ENCODE data around the gene PHLPP1. TPM values are rescaled to one million over a fixed set of nuclear protein-coding genes. Genes with fewer than 3 reads are reported as not detected.

The PHLPP1 gene
- total and polyA plus RNA-seq, 2 of the 13 experiments (the other 11 are each of a cell fraction or from before 2014, with no cell fraction given): 9.8 to 18.5 TPM

DNA sequence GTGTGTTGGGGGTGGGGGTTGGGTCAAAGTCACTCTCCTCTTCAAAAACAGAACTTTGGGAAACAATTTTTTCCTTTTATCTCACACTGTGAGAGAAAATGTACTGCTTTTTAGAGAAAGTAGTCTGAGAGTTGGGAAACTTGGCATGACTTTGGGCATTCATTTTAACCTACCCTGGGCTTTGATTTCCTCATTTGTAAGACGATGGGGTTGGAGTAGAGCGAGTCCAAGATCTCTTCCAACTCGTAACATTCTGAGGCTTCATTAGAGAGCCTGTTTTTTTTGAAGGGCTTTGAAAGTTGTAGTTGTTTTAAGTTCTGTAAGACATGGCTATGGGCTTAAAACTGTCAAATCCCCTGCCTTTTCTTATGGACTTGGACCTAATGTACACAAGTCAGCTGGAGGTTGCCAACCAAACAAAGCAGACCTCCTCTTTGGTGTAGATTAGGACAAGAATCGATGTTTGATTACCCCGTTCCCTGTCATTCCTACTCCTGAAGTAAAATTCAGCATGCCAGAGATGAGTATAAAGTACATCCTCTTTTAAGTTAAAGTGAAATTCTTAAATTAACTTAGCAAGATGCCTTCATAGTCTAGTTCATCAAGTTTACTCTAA, 8.4 kb downstream of the PHLPP1 start:
- H3K4me3 ChIP-seq (replicated peaks in 1 of 3; ENCODE audit: insufficient read depth in 1 of 3, low read depth in 2 of 3, low read length in 3 of 3): peak overlapping the region; percentile 21 to 56 (median 26); a peak in 5 of 6 replicates
- peak; percentile 59 for FAIRE-seq
- no peaks in the 10 kb centered on the region for H3K27me3 ChIP-seq (ENCODE audit: control insufficient read depth in 1 of 2, insufficient read depth in 2 of 2, low read length in 2 of 2)
- no TSS peak for BruUV-seq (replicated peaks)
- DNase-seq (ENCODE audit: low spot score): peak; percentile 62
- H3K36me3 ChIP-seq (replicated peaks in 1 of 2; ENCODE audit: control insufficient read depth in 1 of 2, insufficient read depth in 2 of 2, low read length in 2 of 2): no peaks in the 10 kb centered on the region; a peak in 1 of 5 replicates
- WGBS (ENCODE audit: low lambda C conversion rate): 0% methylated on average over 5 of the region's 5 CpGs
- H3K27ac ChIP-seq (ENCODE audit: extremely low read length, insufficient read depth, low read length): peak overlapping the region; percentile 74
- H3K9ac ChIP-seq (ENCODE audit: insufficient read depth, low read depth, low read length): peak overlapping the region; percentile 53; the same call in 1 of the 2 replicates
- H3K4me1 ChIP-seq (ENCODE audit: insufficient read depth, low read length): peaks cover 57% of the 10 kb centered on the region
- in situ Hi-C loops (cut with HindIII; ENCODE audit: extremely low pct_ligation_motif_present, low pct_unique_long_range_greater_than_20kb): no loop called here
- H2AFZ ChIP-seq (ENCODE audit: low read length): no peak overlapping the region
- peaks cover 97% of the 10 kb centered on the region for H3K79me2 ChIP-seq (ENCODE audit: insufficient read depth, low read length)
- POLR2A ChIA-PET: interaction anchor here (0.6 to 1.2 kb wide), 3 partner anchors 8 to 18 kb away, joined by 3 to 9 read pairs (median 3); partner anchors contain the start of gene PHLPP1
- ATAC-seq: peak; percentile 88
- CTCF ChIA-PET (ENCODE audit: low intra/inter-chr PET ratio, low total read pairs): no interaction called here
- intact Hi-C loops (cut with micrococcal nuclease; ENCODE audit: unreplicated experiment): loop anchor here (5.0 kb wide), 1 partner anchor 34 kb away; no protein-coding TSS in a partner anchor
- H3K4me2 ChIP-seq (ENCODE audit: low read depth, low read length): peak overlapping the region; percentile 68
- no peaks in the 10 kb centered on the region for H3K9me3 ChIP-seq (ENCODE audit: low read length)
- no peaks in the 10 kb centered on the region; the same call in none of the 2 replicates for H4K20me1 ChIP-seq (ENCODE audit: insufficient read depth, low read length)
- TF ChIP-seq ZNF329 (CRISPR knock-in tag; IDR thresholded peaks at IDR 0.05; ENCODE audit: low read depth) (no peak), MBD4 (IDR thresholded peaks at IDR 0.05; ENCODE audit: borderline replicate concordance, low read length) (0 out of 2 replicates have a peak, but pooled peaks have one; percentile 63), SAP130 (CRISPR knock-in tag; IDR thresholded peaks at IDR 0.05; ENCODE audit: low read depth) (peak; percentile 67), GATA4 (IDR thresholded peaks at IDR 0.05; ENCODE audit: borderline replicate concordance, low read depth) (no peak), KDM6A (CRISPR knock-in tag; IDR thresholded peaks at IDR 0.05; ENCODE audit: low read depth) (0 out of 2 replicates have a peak, but pooled peaks have one; percentile 22), KAT8 (CRISPR knock-in tag; IDR thresholded peaks at IDR 0.05) (0 out of 2 replicates have a peak, but pooled peaks have one; percentile 18), ERF (CRISPR knock-in tag; IDR thresholded peaks at IDR 0.05) (no peak), PTBP1 (IDR thresholded peaks at IDR 0.05; ENCODE audit: low read depth, low read length, poor library complexity, severe bottlenecking) (no peak), ZBTB3 (CRISPR knock-in tag; IDR thresholded peaks at IDR 0.05; ENCODE audit: borderline replicate concordance, low read depth) (no peak), HNF4G (IDR thresholded peaks at IDR 0.05; ENCODE audit: borderline replicate concordance, low read depth, low read length) (peak; percentile 46; the same call in 1 of the 2 replicates), HNF4G (CRISPR knock-in tag; IDR thresholded peaks at IDR 0.05; ENCODE audit: borderline replicate concordance, low read depth) (no peak), BCL6 (CRISPR knock-in tag; IDR thresholded peaks at IDR 0.05) (0 out of 2 replicates have a peak, but pooled peaks have one; percentile 13)
- TF ChIP-seq, protein P1, sequence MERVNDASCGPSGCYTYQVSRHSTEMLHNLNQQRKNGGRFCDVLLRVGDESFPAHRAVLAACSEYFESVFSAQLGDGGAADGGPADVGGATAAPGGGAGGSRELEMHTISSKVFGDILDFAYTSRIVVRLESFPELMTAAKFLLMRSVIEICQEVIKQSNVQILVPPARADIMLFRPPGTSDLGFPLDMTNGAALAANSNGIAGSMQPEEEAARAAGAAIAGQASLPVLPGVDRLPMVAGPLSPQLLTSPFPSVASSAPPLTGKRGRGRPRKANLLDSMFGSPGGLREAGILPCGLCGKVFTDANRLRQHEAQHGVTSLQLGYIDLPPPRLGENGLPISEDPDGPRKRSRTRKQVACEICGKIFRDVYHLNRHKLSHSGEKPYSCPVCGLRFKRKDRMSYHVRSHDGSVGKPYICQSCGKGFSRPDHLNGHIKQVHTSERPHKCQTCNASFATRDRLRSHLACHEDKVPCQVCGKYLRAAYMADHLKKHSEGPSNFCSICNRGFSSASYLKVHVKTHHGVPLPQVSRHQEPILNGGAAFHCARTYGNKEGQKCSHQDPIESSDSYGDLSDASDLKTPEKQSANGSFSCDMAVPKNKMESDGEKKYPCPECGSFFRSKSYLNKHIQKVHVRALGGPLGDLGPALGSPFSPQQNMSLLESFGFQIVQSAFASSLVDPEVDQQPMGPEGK (CRISPR knock-in tag; IDR thresholded peaks at IDR 0.05): no peak
- TF ChIP-seq, protein P2, sequence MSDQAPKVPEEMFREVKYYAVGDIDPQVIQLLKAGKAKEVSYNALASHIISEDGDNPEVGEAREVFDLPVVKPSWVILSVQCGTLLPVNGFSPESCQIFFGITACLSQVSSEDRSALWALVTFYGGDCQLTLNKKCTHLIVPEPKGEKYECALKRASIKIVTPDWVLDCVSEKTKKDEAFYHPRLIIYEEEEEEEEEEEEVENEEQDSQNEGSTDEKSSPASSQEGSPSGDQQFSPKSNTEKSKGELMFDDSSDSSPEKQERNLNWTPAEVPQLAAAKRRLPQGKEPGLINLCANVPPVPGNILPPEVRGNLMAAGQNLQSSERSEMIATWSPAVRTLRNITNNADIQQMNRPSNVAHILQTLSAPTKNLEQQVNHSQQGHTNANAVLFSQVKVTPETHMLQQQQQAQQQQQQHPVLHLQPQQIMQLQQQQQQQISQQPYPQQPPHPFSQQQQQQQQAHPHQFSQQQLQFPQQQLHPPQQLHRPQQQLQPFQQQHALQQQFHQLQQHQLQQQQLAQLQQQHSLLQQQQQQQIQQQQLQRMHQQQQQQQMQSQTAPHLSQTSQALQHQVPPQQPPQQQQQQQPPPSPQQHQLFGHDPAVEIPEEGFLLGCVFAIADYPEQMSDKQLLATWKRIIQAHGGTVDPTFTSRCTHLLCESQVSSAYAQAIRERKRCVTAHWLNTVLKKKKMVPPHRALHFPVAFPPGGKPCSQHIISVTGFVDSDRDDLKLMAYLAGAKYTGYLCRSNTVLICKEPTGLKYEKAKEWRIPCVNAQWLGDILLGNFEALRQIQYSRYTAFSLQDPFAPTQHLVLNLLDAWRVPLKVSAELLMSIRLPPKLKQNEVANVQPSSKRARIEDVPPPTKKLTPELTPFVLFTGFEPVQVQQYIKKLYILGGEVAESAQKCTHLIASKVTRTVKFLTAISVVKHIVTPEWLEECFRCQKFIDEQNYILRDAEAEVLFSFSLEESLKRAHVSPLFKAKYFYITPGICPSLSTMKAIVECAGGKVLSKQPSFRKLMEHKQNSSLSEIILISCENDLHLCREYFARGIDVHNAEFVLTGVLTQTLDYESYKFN (CRISPR knock-in tag; conservative IDR thresholded peaks at IDR 0.05): peak; percentile 37; the same call in 1 of the 2 replicates
- TF ChIP-seq, protein P3, sequence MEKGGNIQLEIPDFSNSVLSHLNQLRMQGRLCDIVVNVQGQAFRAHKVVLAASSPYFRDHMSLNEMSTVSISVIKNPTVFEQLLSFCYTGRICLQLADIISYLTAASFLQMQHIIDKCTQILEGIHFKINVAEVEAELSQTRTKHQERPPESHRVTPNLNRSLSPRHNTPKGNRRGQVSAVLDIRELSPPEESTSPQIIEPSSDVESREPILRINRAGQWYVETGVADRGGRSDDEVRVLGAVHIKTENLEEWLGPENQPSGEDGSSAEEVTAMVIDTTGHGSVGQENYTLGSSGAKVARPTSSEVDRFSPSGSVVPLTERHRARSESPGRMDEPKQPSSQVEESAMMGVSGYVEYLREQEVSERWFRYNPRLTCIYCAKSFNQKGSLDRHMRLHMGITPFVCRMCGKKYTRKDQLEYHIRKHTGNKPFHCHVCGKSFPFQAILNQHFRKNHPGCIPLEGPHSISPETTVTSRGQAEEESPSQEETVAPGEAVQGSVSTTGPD (CRISPR knock-in tag; IDR thresholded peaks at IDR 0.05): peak; percentile 53; the same call in 1 of the 2 replicates
